GM23338 (cell line): Measurements from ENCODE around the gene KRT3. TPM values are rescaled to one million over a fixed set of nuclear protein-coding genes. Genes with fewer than 3 reads are reported as not detected.

Experiments used
- ATAC-seq: fragments of 200-7000 bp; cut with Tn5 transposase; 3 replicates; pipeline ENCODE4 v1.9.1; 2020
- DNase-seq: peaks from one replicate; pipeline ENCODE4 v3.0.0-alpha.2; 2015; ENCODE audit warnings: low spot score
- H2AFZ ChIP-seq: fragments of 200-600 bp; sonication (generic); 2 replicates; pipeline ENCODE4 v1.8.0; 2016; ENCODE audit warnings: antibody characterized with exemption, mild to moderate bottlenecking, moderate library complexity
- H3F3A ChIP-seq: fragments of 200-600 bp; sonication (generic); replicated peaks from 2 replicates; pipeline ENCODE4 v1.8.0; 2017; ENCODE audit warnings: antibody characterized with exemption, mixed run types, low read depth
- H3K27ac ChIP-seq: fragments of 200-600 bp; sonication (generic); 2 replicates; pipeline ENCODE4 v1.6.1; 2016; ENCODE audit warnings: low read depth
- H3K27me3 ChIP-seq: fragments of 200-600 bp; sonication (generic); 2 replicates; pipeline ENCODE4 v1.8.0; 2016; ENCODE audit warnings: mild to moderate bottlenecking, mixed run types, moderate library complexity; ENCODE audit not compliant: insufficient read depth
- H3K36me3 ChIP-seq: fragments of 200-600 bp; sonication (generic); 2 replicates; pipeline ENCODE4 v1.8.0; 2016; ENCODE audit warnings: mild to moderate bottlenecking; ENCODE audit not compliant: insufficient read depth
- H3K4me1 ChIP-seq: fragments of 200-600 bp; sonication (generic); 2 replicates; pipeline ENCODE4 v1.8.0; 2016; ENCODE audit warnings: mild to moderate bottlenecking, moderate library complexity; ENCODE audit not compliant: insufficient read depth
- H3K4me2 ChIP-seq: fragments of 200-600 bp; sonication (generic); 2 replicates; pipeline ENCODE4 v1.7.1; 2017; ENCODE audit warnings: mixed run types
- H3K4me3 ChIP-seq: fragments of 200-600 bp; sonication (generic); 2 replicates; pipeline ENCODE4 v1.6.1; 2016; ENCODE audit warnings: mixed run types
- H3K79me2 ChIP-seq: fragments of 200-600 bp; sonication (generic); replicated peaks from 2 replicates; pipeline ENCODE4 v1.8.0; 2017; ENCODE audit warnings: mild to moderate bottlenecking; ENCODE audit not compliant: insufficient read depth
- H3K9me2 ChIP-seq: fragments of 200-600 bp; sonication (generic); 2 replicates; pipeline ENCODE4 v1.8.0; 2017; ENCODE audit not compliant: insufficient read depth
- H4K20me1 ChIP-seq: fragments of 200-600 bp; sonication (generic); replicated peaks from 2 replicates; pipeline ENCODE4 v1.8.0; 2017; ENCODE audit warnings: mild to moderate bottlenecking; ENCODE audit not compliant: insufficient read depth
- H3K27ac Mint-ChIP-seq: 2 replicates; pipeline ENCODE4 v1.8.0; 2020; ENCODE audit warnings: inconsistent platforms, mild to moderate bottlenecking, moderate library complexity, mixed read lengths
- H3K27me3 Mint-ChIP-seq: 3 replicates; pipeline ENCODE4 v1.8.0; 2022; ENCODE audit warnings: low read depth, mild to moderate bottlenecking, moderate library complexity, mixed read lengths, inconsistent platforms; ENCODE audit not compliant: insufficient read depth, poor library complexity
- H3K36me3 Mint-ChIP-seq: 3 replicates; pipeline ENCODE4 v1.8.0; 2021; ENCODE audit warnings: low read depth, mild to moderate bottlenecking, inconsistent platforms, moderate library complexity, mixed read lengths
- H3K4me1 Mint-ChIP-seq: 3 replicates; pipeline ENCODE4 v1.8.0; 2020; ENCODE audit warnings: mild to moderate bottlenecking, inconsistent platforms, mixed read lengths
- H3K4me3 Mint-ChIP-seq: 3 replicates; pipeline ENCODE4 v1.8.0; 2021; ENCODE audit warnings: moderate library complexity, mild to moderate bottlenecking, inconsistent platforms, mixed read lengths
- H3K9me3 Mint-ChIP-seq: 3 replicates; pipeline ENCODE4 v1.8.0; 2020; ENCODE audit warnings: moderate library complexity, mild to moderate bottlenecking, inconsistent platforms, mixed read lengths
- ZNF331 ChIP-seq: fragments of 250-450 bp; sonication (Bioruptor Pico); IDR thresholded peaks from 2 replicates; pipeline ENCODE4 v1.5.0; 2020; ENCODE audit warnings: low read depth, mild to moderate bottlenecking, moderate library complexity
- polyA plus RNA-seq: library from polyadenylated mRNA; unstranded; fragments of >200 nt; fragmentation: Nextera tagmentation; extraction: Ambion mirVana; gene quantifications from 2 replicates; pipeline ENCODE4 v1.2.1, GENCODE V29; 2016
- total RNA-seq: library from RNA; depleted of rRNA; stranded (reverse); fragments of >200 nt; shearing (Covaris generic); gene quantifications from 2 replicates; pipeline ENCODE4 v1.2.3, GENCODE V29; 2014
- TF ChIP-seq, protein P1 (sequence below): IDR thresholded peaks from 2 replicates; pipeline ENCODE4 v1.6.1; 2016; ENCODE audit warnings: antibody characterized with exemption
- TF ChIP-seq, protein P2 (sequence below): IDR thresholded peaks from one replicate; pipeline ENCODE4 v1.6.1; 2018; ENCODE audit warnings: antibody characterized with exemption; ENCODE audit not compliant: unreplicated experiment

Gene KRT3
- total and polyA plus RNA-seq, 2 experiments from 2014 or later, result not detected

DNA sequence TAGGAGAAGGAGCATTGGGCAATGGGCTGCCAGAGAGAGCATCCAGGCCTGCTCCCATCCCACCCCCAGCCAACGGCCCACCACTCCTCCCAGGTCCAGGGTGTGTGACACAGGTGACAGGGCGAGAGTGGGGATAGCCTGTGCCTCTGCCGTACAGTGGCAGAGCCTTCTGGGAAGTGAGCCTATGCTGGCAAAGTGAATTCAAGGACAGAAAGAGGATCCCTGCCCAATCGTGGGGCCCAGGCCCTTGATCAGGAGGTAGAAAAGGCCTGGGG is 38.7 kb upstream of the KRT3 start:
- H4K20me1 ChIP-seq, result no peaks in the 10 kb centered on the region
- no peaks in the 10 kb centered on the region for H3F3A ChIP-seq
- H3K27ac Mint-ChIP-seq, result no peak overlapping the region
- no peaks in the 10 kb centered on the region for H3K79me2 ChIP-seq
- no peaks in the 10 kb centered on the region for H3K36me3 Mint-ChIP-seq
- H2AFZ ChIP-seq, result no peak overlapping the region
- peaks cover 11% of the 10 kb centered on the region for H3K27me3 Mint-ChIP-seq
- H3K4me1 ChIP-seq, result no peaks in the 10 kb centered on the region
- H3K27me3 ChIP-seq, result no peaks in the 10 kb centered on the region
- H3K4me3 Mint-ChIP-seq, result no peak overlapping the region
- H3K9me2 ChIP-seq, result no peaks in the 10 kb centered on the region
- H3K4me2 ChIP-seq, result no peak overlapping the region
- no peak overlapping the region for H3K27ac ChIP-seq
- ATAC-seq, result no peak
- TF ChIP-seq ZNF331 (CRISPR knock-in tag), result no peak
- TF ChIP-seq, protein P1, sequence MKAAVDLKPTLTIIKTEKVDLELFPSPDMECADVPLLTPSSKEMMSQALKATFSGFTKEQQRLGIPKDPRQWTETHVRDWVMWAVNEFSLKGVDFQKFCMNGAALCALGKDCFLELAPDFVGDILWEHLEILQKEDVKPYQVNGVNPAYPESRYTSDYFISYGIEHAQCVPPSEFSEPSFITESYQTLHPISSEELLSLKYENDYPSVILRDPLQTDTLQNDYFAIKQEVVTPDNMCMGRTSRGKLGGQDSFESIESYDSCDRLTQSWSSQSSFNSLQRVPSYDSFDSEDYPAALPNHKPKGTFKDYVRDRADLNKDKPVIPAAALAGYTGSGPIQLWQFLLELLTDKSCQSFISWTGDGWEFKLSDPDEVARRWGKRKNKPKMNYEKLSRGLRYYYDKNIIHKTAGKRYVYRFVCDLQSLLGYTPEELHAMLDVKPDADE, result no peak
- TF ChIP-seq, protein P2, sequence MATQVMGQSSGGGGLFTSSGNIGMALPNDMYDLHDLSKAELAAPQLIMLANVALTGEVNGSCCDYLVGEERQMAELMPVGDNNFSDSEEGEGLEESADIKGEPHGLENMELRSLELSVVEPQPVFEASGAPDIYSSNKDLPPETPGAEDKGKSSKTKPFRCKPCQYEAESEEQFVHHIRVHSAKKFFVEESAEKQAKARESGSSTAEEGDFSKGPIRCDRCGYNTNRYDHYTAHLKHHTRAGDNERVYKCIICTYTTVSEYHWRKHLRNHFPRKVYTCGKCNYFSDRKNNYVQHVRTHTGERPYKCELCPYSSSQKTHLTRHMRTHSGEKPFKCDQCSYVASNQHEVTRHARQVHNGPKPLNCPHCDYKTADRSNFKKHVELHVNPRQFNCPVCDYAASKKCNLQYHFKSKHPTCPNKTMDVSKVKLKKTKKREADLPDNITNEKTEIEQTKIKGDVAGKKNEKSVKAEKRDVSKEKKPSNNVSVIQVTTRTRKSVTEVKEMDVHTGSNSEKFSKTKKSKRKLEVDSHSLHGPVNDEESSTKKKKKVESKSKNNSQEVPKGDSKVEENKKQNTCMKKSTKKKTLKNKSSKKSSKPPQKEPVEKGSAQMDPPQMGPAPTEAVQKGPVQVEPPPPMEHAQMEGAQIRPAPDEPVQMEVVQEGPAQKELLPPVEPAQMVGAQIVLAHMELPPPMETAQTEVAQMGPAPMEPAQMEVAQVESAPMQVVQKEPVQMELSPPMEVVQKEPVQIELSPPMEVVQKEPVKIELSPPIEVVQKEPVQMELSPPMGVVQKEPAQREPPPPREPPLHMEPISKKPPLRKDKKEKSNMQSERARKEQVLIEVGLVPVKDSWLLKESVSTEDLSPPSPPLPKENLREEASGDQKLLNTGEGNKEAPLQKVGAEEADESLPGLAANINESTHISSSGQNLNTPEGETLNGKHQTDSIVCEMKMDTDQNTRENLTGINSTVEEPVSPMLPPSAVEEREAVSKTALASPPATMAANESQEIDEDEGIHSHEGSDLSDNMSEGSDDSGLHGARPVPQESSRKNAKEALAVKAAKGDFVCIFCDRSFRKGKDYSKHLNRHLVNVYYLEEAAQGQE, result no peak
- no peak for DNase-seq
- H3K4me3 ChIP-seq, result no peak overlapping the region
- H3K4me1 Mint-ChIP-seq, result no peaks in the 10 kb centered on the region; the same call in 2 of the 3 replicates
- no peaks in the 10 kb centered on the region for H3K9me3 Mint-ChIP-seq
- no peaks in the 10 kb centered on the region for H3K36me3 ChIP-seq

DNA sequence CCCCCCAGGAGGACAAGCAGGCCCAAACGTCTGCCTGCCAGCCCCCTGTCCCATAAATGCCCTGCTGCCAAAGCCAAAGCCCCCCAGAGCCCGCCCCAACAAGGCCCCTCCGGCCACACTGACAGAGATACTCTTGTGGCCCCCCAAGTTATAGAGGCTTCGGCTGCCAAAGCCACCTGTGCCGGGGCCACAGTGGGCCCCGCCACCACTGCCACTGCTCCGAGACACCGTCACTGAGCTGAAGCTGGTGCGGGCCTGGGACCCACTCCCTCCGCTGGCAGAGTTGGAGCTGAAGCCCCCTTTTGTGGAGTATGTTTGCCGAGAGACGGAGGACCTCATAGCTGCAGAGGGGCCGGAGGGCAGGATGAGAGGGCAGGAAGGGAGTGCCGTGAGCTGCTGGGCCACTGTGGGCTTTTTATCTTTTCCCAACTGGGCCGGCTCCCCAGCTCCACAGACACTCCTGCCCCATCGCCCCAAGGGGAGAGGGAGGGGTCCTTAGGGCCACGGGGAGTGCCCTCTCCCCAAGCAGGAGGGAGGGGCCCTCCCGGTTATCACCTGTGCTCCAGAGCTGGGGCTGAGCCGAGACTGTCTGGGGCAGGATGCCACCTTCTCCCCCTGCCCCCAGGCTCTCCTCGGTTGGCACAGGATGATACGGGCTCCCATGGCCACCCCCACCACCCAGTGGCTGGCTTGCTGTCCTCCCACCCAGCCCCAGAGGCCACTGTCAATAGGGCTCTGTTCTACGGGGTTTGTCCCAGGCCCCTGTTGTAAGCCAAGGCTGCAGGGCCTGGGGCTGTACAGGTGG is 38.2 kb upstream of the KRT3 start, which contains the start of gene KRT79:
TSS of gene KRT79 (minus strand) at position 390 of the 805 bp plus-strand sequence. CDS start at position 339, 51 bp downstream.
- Histone ChIP-seq H3K4me1 (no peaks in the 10 kb centered on the region), H3K4me3 (no peak within 1 kb of the TSS), H3K9me2 (no peaks in the 10 kb centered on the region), H4K20me1 (no peaks in the 10 kb centered on the region), H3K4me2 (no peak within 1 kb of the TSS), H3K79me2 (no peaks in the 10 kb centered on the region), H3F3A (no peaks in the 10 kb centered on the region), H3K36me3 (no peaks in the 10 kb centered on the region), H3K27ac (no peak within 1 kb of the TSS), H2AFZ (no peak within 1 kb of the TSS), H3K27me3 (no peaks in the 10 kb centered on the region)
- peaks cover 9% of the 10 kb centered on the region for H3K27me3 Mint-ChIP-seq
- H3K4me1 Mint-ChIP-seq, result no peaks in the 10 kb centered on the region; the same call in 2 of the 3 replicates
- no peak within 1 kb of the TSS for H3K27ac Mint-ChIP-seq
- H3K36me3 Mint-ChIP-seq, result no peaks in the 10 kb centered on the region
- TF ChIP-seq, protein P1, result no peak
- ATAC-seq (no peak), DNase-seq (no peak)
- no peak within 1 kb of the TSS for H3K4me3 Mint-ChIP-seq
- H3K9me3 Mint-ChIP-seq, result no peaks in the 10 kb centered on the region
